ENCODE measurements around the gene KIF3A. TPM values are rescaled to one million over a fixed set of nuclear protein-coding genes. Genes with fewer than 3 reads are reported as not detected.
A peak's percentile ranks its signal among the peaks of the same experiment; 100 is the strongest.

The KIF3A gene
- total RNA-seq (4.8 and 5.4 TPM in 2 replicates), polyA plus RNA-seq (10.5 and 13.4 TPM in 2 replicates)

GRCh38 chr5:132736853-132737833 lies at the start of gene KIF3A:
KIF3A (minus strand) TSS chr5:132737546; CDS start chr5:132737419, 127 bp downstream.
- peaks cover 5% of the 10 kb centered on the region for H3K4me1 ChIP-seq (ENCODE audit: low read depth)
- peaks cover 13% of the 10 kb centered on the region for H3K27me3 ChIP-seq
- H3K4me3 ChIP-seq, result peak within 1 kb of the TSS; percentile 85
- H3K36me3 ChIP-seq, result peaks cover 3% of the 10 kb centered on the region
- no peaks in the 10 kb centered on the region for H3K9me3 ChIP-seq (ENCODE audit: low read depth)
- H3K27ac ChIP-seq, result no peak within 1 kb of the TSS
- peak; percentile 8 for TF ChIP-seq CTCF (IDR thresholded peaks at IDR 0.05; ENCODE audit: low read depth, low read length)
- DNase-seq (ENCODE audit: low read depth in 1 of 2, low spot score in 1 of 2), result peak; percentile 95 to 97

- H3K27me3 ChIP-seq, result peaks cover 8% of the 10 kb centered on the region
- H3K36me3 ChIP-seq, result no peaks in the 10 kb centered on the region
- TF ChIP-seq CTCF (IDR thresholded peaks at IDR 0.05; ENCODE audit: low read depth, low read length), result no peak
- H3K9me3 ChIP-seq (ENCODE audit: low read depth), result no peaks in the 10 kb centered on the region
- peaks cover 11% of the 10 kb centered on the region for H3K4me1 ChIP-seq (ENCODE audit: low read depth)
- peak in 1 of 2 donors; percentile 45 for DNase-seq (ENCODE audit: low read depth in 1 of 2, low spot score in 1 of 2)
- H3K4me3 ChIP-seq, result no peak overlapping the region
- H3K27ac ChIP-seq, result no peak overlapping the region
These were observed 49.7 kb upstream of the KIF3A start for GRCh38 chr5:132787076-132787475.

GRCh38 chr5:132785864-132786263 lies 48.5 kb upstream of the KIF3A start:
- TF ChIP-seq CTCF (IDR thresholded peaks at IDR 0.05; ENCODE audit: low read depth, low read length), result no peak
- peaks cover 18% of the 10 kb centered on the region for H3K27me3 ChIP-seq
- no peak overlapping the region for H3K4me3 ChIP-seq
- peaks cover 11% of the 10 kb centered on the region for H3K4me1 ChIP-seq (ENCODE audit: low read depth)
- no peaks in the 10 kb centered on the region for H3K9me3 ChIP-seq (ENCODE audit: low read depth)
- no peaks in the 10 kb centered on the region for H3K36me3 ChIP-seq
- DNase-seq (ENCODE audit: low read depth in 1 of 2, low spot score in 1 of 2), result no peak
- H3K27ac ChIP-seq, result peak overlapping the region; percentile 55

GRCh38 chr5:132785365-132785764 lies 48.0 kb upstream of the KIF3A start:
- H3K4me3 ChIP-seq, result no peak overlapping the region
- H3K27me3 ChIP-seq, result peaks cover 23% of the 10 kb centered on the region
- no peaks in the 10 kb centered on the region for H3K36me3 ChIP-seq
- DNase-seq (ENCODE audit: low read depth in 1 of 2, low spot score in 1 of 2), result peak in 1 of 2 donors; percentile 20
- H3K9me3 ChIP-seq (ENCODE audit: low read depth), result no peaks in the 10 kb centered on the region
- TF ChIP-seq CTCF (IDR thresholded peaks at IDR 0.05; ENCODE audit: low read depth, low read length), result no peak
- peaks cover 11% of the 10 kb centered on the region for H3K4me1 ChIP-seq (ENCODE audit: low read depth)
- peak overlapping the region; percentile 55 for H3K27ac ChIP-seq

GRCh38 chr5:132782101-132782500 lies 44.8 kb upstream of the KIF3A start:
- peaks cover 8% of the 10 kb centered on the region for H3K4me1 ChIP-seq (ENCODE audit: low read depth)
- peaks cover 54% of the 10 kb centered on the region for H3K27me3 ChIP-seq
- no peaks in the 10 kb centered on the region for H3K36me3 ChIP-seq
- peak in 1 of 2 donors; percentile 42 for DNase-seq (ENCODE audit: low read depth in 1 of 2, low spot score in 1 of 2)
- no peaks in the 10 kb centered on the region for H3K9me3 ChIP-seq (ENCODE audit: low read depth)
- no peak overlapping the region for H3K4me3 ChIP-seq
- no peak overlapping the region for H3K27ac ChIP-seq
- TF ChIP-seq CTCF (IDR thresholded peaks at IDR 0.05; ENCODE audit: low read depth, low read length), result no peak
